ENCODE data around the gene SH3RF2. TPM values are rescaled to one million over a fixed set of nuclear protein-coding genes. Genes with fewer than 3 reads are reported as not detected.
"Not testable (repeated sequence)": the region's sequence is repeated elsewhere in the genome, so short reads cannot be mapped to it uniquely, and the experiment has no call there.

The SH3RF2 gene
- total RNA-seq, 4 donors from 2014 or later: 0.26 to 4.1 (median 1.8) TPM

DNA sequence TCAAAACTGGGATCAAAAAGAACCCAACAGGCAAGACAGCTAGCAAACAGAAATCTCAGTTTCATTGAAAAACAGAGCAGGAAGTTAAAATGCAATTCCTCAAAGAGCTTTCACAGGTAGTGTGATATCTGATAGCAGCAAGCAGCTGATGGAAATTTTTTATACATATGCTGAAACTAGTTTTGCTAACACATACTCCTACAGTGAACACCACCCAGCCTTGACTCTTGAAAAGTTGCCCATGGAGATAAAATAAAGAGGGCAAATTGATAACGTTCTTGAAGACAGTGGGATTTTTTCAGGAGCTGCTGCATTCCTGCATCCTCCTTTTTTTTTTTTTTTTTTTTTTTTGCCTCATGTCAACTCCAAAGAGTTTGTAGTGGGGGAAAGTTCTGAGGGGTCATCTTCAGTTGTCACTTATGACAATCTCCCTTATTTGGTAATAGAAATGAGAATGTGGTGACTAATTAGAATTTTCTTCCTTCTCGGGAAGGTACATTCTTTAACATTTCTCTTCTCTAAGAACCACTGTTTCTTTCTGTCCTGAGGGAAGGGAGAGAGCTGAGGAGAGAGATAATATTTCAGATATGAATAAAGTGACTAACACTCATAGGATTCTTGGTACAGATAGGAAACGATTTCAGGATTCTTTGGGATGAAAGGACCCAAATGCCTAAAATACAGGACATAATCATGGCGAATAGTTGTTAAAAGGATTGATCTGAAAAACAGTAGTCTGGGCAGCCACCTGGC, 24.6 kb downstream of the SH3RF2 start:
- intact Hi-C loops (cut with DNase I; ENCODE audit: low total_unique reads): no loop called here
- TF ChIP-seq, protein P1, sequence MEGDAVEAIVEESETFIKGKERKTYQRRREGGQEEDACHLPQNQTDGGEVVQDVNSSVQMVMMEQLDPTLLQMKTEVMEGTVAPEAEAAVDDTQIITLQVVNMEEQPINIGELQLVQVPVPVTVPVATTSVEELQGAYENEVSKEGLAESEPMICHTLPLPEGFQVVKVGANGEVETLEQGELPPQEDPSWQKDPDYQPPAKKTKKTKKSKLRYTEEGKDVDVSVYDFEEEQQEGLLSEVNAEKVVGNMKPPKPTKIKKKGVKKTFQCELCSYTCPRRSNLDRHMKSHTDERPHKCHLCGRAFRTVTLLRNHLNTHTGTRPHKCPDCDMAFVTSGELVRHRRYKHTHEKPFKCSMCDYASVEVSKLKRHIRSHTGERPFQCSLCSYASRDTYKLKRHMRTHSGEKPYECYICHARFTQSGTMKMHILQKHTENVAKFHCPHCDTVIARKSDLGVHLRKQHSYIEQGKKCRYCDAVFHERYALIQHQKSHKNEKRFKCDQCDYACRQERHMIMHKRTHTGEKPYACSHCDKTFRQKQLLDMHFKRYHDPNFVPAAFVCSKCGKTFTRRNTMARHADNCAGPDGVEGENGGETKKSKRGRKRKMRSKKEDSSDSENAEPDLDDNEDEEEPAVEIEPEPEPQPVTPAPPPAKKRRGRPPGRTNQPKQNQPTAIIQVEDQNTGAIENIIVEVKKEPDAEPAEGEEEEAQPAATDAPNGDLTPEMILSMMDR (IDR thresholded peaks at IDR 0.05): no peak
- no peak for TF ChIP-seq POLR2A (IDR thresholded peaks at IDR 0.05)
- H3K27me3 ChIP-seq: no peaks in the 10 kb centered on the region

DNA sequence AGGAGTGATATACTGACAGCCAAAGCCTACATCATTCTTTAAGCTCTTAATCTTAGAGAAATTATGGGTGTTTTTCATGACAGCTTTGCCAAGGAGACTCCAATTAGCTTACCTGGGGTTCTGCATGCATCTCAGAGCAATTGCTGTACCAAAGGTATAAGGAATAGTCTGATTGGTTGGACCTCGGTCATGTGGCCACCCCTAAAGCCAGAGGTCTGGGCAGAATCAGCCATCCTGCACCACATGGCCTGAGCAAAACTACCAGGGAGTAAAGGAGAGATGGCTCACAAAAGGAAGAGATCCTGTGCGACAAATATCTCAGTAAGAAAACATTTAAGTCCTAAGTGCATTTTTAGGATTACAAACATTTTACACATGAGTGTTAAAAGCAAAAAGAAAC, 25.6 kb downstream of the SH3RF2 start:
- Histone ChIP-seq H3K4me1 (no peaks in the 10 kb centered on the region), H3K36me3 (no peaks in the 10 kb centered on the region), H3K27me3 (no peaks in the 10 kb centered on the region), H3K9me3 (no peaks in the 10 kb centered on the region), H3K4me3 (no peak overlapping the region), H3K27ac (no peak overlapping the region)
- DNase-seq: no peak
- TF ChIP-seq, protein P1 (IDR thresholded peaks at IDR 0.05): no peak
- TF ChIP-seq POLR2A (IDR thresholded peaks at IDR 0.05): no peak
- intact Hi-C loops (cut with DNase I; ENCODE audit: low total_unique reads): no loop called here

More for the DNA sequence above, 24.6 kb downstream of the SH3RF2 start:
- H3K9me3 ChIP-seq: no peaks in the 10 kb centered on the region
- no peak for DNase-seq
- no peak overlapping the region for H3K4me3 ChIP-seq
- H3K36me3 ChIP-seq: no peaks in the 10 kb centered on the region
- H3K27ac ChIP-seq: no peak overlapping the region
- H3K4me1 ChIP-seq: no peaks in the 10 kb centered on the region

DNA sequence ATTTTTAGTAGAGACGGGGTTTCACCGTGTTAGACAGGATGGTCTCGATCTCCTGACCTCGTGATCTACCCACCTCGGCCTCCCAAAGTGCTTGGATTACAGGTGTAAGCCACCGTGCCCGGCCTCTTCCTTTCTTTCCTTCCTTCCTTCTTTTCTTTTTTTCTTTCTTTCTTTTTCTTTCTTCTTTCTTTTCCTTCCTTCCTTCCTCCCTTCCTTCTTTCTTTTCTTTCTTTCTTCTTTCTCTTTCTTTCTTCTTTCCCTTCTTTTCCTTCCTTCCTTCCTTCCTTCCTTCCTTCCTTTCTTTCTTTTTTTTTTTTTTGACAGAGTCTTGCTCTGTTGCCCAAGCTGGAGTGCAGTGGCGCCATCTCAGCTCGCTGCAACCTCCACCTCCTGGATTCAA, 27.6 kb downstream of the SH3RF2 start:
- H3K27ac ChIP-seq; DNase-seq; H3K9me3 ChIP-seq; intact Hi-C loops (cut with DNase I; ENCODE audit: low total_unique reads); H3K4me1 ChIP-seq; H3K4me3 ChIP-seq; H3K27me3 ChIP-seq; H3K36me3 ChIP-seq: not testable (repeated sequence)

DNA sequence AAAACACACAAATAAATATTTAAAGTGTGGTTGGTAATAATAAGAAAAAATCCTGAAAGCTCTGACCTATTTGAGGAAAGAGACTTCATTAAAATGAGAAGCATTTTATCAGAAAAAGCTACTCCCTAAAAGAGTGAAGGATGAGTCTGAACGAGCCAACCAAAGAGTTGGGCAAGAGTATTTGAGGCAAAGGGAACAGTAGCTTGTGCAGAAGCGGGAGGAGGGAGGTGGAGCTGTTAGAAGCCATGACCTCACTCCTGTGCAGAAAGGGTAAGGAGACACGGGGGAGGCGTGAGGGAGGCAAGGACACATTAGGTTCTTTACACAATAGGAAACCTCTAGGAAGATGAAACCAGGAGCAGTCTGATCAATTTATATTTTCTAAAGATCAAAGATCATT, 29.4 kb downstream of the SH3RF2 start:
- H3K4me1 ChIP-seq: no peaks in the 10 kb centered on the region
- no peak for TF ChIP-seq POLR2A (IDR thresholded peaks at IDR 0.05)
- TF ChIP-seq, protein P1 (IDR thresholded peaks at IDR 0.05): no peak
- H3K9me3 ChIP-seq: no peaks in the 10 kb centered on the region
- no peak overlapping the region for H3K27ac ChIP-seq
- H3K4me3 ChIP-seq: no peak overlapping the region
- no peak for DNase-seq
- H3K27me3 ChIP-seq: no peaks in the 10 kb centered on the region
- no peaks in the 10 kb centered on the region for H3K36me3 ChIP-seq
- intact Hi-C loops (cut with DNase I; ENCODE audit: low total_unique reads): no loop called here

DNA sequence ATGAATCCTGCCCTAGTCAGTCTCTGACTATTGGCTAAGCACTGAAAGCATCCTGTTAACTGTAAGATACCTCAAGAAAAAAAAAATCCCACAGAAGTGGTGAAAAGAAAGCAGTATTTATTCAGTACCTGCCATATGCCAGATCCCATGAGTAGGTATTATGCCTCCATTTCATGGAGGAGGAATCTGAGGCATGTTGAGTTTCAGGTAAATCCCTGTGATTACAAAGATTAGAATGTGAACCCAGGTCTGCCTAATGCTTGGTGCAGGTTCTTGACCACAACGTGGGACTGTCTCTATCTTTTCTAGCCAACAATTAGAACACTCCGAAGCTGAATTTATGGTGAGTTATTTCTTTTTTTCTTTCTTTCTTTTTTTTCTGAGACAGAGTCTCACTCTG, 30.9 kb downstream of the SH3RF2 start:
- no peaks in the 10 kb centered on the region for H3K27me3 ChIP-seq
- no peaks in the 10 kb centered on the region for H3K4me1 ChIP-seq
- H3K27ac ChIP-seq: no peak overlapping the region
- TF ChIP-seq, protein P1 (IDR thresholded peaks at IDR 0.05): no peak
- no peak for TF ChIP-seq POLR2A (IDR thresholded peaks at IDR 0.05)
- intact Hi-C loops (cut with DNase I; ENCODE audit: low total_unique reads): no loop called here
- no peak overlapping the region for H3K4me3 ChIP-seq
- H3K9me3 ChIP-seq: no peaks in the 10 kb centered on the region
- no peaks in the 10 kb centered on the region for H3K36me3 ChIP-seq
- DNase-seq: no peak

Data from uterus (tissue), 4 donors.